Medulla oblongata (tissue), 1 donor: ENCODE measurements around the gene SLC27A1.
"Not testable (repeated sequence)": the region's sequence is repeated elsewhere in the genome, so short reads cannot be mapped to it uniquely, and the experiment has no call there.

Experiments used
- DNase-seq: peaks from one replicate; pipeline ENCODE4 v3.0.0-alpha.2; 2015; ENCODE audit errors: extremely low spot score

SLC27A1 gene

DNA sequence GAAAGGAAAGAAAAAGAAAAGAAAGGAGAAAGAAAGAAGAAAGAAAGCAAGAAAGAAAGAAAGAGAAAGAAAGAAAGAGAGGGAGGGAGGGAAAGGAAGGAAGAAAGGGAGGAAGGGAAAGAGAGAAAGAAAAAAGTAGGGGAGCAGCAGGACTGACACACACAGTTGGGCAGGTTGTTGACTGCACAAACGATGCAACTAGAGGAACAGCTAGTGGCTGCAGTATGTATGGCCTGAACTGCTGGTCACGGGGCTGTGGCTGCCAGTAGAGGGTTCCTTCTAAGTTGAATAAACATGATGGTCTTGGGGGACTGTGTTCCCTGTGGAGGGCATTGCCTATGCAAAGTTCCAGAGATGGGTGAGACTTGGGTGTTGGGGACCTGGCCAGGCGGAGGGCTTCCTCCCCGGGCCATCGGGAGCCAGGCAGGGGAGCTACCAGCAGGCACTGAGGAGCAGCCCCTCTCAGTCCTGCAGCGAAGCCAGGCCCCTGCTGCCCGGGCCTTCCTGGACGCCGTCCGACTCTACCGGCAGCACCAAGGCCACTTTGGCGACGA, 68.4 kb downstream of the SLC27A1 start:
- no peak for DNase-seq

DNA sequence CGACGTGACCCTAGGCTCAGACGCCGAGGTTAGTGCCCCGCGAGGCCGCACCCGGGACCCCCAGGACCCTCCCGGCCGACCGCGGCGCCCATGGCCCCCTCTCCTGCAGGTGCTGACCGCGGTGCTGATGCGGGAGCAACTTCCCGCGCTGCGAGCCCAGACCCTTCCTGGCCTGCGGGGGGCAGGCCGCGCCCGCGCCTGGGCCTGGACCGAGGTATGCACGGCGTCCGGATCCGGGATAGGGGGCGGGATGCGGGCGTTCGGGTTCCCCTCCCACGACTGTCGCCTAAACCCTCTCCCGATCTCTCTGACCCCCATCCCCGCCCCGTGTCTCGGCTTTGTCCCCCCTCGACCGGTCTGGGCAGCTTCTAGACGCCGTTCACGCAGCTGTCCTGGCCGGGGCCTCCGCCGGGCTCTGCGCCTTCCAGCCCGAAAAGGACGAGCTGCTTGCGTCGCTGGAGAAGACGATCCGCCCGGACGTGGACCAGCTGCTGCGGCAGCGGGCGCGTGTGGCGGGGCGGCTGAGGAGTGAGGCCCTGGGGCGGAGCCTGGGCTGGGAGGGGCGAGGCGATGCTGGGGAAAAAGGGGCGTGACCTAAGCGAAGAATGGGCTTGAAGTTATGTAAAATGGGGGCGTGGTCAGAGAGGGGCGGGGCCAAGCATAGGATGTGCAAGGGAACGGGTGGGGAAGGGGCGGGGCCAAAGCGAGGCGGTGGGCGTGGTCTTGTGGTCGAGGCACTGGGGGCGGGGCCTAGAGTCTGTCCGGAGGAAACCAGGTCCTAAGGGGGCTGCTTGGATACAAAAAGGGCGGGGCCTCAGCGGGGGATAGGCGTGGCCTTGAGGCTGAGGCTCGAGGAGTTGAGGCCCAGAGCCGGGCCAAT, 69.2 kb downstream of the SLC27A1 start:
- peak; percentile 86 for DNase-seq

DNA sequence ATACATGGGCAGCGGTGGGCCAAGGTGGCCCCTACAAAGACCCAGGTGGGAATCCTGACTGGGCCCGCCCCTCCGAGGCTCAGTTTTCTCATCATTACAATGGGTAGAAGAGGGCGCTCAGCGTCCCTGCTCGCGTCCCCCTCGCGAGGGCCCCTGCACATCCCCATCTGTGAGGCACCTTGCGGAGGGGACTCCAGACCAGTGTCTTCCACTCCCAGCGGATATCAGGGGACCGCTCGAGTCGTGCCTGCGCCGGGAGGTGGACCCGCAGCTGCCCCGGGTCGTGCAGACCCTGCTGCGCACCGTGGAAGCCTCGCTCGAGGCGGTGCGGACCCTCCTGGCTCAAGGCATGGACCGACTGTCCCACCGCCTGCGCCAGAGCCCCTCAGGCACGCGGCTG, 69.8 kb downstream of the SLC27A1 start:
- DNase-seq: no peak

DNA sequence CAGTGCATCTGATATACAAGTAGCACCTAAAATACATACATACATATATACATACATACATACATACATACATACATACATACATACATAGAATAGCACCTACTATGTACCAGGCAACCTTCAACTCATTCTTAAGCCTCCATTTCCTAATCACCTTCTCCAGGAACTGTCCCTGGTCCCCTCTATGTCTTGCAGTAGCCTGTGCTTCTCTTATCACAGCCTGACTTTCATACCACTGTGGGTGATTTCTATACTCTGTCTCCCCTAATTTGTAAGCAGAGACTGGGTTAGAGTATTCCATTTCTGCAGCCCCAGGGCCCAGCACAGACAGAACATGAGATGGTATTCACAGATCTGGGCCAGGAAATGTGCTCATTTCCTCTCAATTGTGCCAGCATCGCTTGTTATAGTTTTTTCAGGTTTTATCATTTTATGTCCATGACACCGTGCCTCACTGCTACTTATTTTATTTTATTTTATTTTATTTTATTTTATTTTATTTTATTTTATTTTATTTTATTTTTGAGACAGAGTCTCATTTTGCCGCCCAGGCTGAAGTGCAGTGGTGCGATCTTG, 70.9 kb downstream of the SLC27A1 start:
- no peak for DNase-seq

DNA sequence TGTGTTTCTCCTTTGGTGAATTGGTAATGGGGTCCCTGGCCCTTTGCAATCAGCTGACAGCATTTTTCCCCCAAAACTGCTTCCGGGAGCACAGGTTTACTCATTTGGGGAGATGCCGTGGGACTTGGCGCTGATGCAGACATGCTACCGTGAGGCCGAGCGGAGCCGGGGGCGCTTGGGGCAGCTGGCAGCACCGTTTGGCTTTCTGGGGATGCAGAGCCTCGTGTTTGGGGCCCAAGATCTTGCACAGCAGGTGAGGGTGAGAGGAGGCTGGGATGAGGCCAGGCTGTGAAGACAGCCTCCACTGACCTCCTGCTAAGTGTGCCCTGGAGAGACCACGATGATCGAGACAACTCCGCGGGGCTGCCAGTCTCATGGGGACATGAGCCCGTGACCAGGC, 71.7 kb downstream of the SLC27A1 start:
- DNase-seq: no peak

DNA sequence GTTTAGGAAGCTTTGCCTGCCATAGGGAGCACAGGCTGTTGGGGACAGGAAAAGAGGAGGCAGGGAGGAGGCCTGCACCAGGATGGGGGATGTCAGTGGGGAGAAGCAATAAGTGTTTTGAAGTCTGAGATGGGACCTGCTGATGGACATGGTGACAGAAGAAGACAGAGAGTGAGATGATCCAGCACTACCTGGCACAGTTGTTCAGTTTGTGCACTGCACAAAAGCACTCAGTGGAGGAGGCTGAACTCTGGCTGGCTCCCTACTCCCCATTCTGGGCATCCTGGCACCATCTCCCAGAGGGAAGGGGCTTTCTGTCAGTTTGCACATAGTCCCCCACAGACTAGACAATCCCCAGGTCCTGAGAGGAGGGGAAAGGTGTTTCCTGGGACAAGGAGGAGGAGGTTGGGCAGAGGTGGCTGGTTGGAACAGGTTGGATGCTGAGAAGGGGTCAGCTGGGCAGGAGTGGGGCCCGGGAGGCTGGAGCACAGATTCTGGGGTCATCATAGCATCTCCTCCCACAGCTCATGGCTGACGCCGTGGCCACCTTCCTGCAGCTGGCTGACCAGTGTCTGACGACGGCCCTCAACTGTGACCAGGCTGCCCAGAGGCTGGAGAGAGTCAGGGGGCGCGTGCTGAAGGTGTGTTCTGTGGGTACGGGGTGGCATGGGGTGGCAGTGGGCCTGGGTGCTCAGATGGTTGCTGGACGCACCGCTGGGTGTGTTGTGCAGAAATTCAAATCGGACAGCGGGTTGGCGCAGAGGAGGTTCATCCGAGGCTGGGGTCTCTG, 72.7 kb downstream of the SLC27A1 start:
- no peak for DNase-seq

DNA sequence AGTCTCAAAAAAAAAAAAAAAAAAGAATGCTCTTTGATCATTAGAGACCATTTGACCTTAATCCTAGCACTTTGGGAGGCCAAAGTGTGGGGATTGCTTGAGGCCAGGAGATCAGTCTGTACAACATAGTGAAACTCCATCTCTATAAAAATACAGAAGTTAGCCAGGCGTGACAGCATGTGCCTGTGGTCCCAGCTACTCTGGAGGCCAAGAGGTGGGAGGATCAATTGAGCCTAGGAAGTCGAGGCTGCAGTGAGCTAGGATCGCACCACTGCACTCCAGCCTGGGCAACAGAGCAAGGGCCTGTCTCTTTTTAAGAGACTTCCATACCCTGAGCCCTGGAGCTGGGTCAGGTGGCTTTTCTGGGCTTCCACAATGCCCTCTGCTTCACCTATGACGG, 73.7 kb downstream of the SLC27A1 start:
- no peak for DNase-seq

DNA sequence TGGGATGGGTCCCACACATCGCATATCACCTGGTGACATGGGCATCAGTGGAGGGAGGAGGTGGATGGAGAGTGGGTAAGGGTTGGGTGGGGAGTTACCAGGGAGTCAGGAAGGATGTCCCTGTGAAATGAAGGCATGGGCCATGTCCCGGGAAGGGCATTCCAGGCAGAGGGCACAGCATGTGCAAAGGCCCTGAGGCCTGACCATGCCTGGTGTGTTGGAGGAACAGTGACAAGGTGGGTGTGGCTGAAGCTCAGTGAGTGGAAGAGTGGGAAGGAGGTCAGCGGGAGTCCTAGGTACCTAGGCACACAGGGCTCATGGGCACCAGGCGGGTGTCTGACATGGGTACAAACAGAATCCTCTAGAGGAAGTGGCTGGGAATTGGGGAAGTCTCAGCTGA, 74.1 kb downstream of the SLC27A1 start:
- DNase-seq: no peak

DNA sequence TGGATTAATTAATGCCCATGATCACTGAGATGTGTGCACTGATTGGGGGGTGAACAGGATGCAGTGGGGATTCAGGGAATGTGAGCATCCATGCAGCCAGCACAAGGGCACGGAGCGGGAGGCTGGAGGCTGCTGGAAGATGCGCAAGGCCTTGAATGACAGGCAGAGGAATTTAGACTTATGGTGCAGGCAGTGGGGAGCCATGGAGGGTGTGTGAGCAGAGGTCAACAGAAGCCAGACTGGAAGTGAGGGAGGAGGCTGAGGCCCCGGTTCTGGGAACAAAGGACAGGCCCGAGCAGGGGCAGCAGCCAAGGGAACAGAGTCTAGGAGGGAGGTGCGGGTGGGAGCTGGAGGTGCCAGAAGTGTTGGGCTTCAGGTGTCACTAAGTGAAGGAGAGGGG, 77.8 kb downstream of the SLC27A1 start:
- no peak for DNase-seq

DNA sequence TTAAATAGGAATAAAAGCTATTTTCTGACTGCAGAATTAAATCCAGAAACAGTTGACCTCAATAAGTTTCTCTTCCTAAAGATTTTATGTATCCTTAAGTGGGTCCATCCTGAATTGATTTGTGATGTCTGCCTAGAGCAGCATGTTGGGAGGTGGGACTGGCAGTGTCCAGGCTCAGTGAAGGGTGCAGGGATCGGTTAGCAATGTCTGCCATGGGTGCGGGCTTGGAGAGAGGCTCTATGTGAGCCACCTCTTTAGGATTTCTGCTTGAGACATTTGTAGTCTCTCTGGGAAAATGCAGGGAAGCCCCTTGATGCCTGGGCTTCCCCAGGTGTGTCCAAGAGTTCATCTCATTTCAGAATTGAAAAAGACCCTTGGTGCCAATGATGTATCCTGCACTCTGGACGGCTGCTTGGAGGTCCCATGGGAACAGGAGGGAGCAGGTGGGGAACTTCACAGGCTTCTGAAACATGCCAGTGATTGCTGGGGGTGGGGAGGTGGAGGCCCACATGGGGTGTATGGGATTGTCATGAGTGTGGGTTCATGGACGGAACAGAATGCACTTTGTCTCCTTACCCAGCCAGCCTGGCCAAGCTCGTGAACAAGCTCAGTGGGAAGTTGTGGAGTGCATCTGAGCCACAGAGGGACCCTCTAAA, 78.9 kb downstream of the SLC27A1 start:
- DNase-seq: no peak

DNA sequence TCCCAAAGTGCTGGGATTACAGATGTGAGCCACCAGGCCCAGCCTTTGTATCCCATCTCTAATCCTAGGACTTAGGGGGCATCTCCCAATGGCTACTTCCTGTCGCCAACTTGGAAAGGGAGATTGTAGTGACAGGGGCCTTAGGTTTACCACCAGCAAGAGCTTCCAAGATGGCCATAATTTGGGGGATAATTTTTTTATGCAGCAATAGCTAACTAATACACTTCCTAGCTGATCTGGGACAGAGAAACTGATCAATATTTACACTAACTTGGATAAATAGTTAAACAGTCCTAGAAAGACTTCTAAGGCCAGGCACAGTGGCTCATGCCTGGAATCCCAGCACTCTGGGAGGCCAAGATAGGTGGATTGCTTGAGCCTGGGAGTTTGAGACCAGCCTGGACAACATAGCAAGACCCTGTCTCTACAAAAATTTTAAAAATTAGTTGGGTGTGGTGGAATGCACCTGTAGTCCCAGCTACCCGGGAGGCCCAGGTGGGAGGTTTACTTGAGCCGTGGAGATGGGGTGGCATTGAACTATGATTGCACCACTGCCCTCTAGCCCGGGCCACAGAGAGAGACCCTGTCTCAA, 79.8 kb downstream of the SLC27A1 start:
- DNase-seq: no peak

DNA sequence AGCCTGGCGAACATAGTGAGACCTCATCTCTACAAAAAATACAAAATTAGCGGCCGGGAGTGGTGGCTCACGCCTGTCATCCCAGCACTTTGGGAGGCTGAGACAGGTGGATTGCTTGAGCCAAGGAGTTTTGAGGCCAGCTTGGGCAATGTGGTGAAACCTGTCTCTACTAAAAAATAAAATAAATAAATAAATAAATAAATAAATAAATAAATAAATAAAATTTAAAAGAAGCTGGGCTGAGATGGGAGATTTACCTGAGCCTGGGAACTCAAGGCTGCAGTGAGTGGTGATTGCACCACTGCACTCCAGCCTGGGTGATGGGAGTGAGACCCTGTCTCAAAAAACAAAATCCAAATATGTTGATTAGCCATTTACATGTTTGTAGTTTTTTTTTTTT, 82.4 kb downstream of the SLC27A1 start:
- not testable (repeated sequence) for DNase-seq

DNA sequence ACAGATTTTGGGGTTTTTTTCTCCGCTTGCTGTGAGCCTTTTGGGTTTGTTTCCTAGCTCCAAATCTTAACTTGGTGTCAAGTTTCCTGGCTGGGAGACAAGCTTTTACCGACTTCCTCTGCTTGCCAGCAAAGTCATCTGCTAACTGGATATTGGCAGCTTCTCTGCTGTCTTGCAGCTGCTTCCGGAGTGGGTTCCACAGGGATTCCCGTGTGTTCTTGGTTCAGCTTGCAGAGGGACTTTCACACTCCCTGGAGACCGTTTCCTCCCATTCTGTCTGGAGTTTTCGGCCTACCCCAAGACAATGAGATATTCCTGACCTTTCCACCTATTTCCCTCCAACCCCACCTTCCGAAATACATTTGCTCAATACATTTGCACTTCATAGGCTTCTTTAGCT, 82.9 kb downstream of the SLC27A1 start:
- peak; percentile 77 for DNase-seq

DNA sequence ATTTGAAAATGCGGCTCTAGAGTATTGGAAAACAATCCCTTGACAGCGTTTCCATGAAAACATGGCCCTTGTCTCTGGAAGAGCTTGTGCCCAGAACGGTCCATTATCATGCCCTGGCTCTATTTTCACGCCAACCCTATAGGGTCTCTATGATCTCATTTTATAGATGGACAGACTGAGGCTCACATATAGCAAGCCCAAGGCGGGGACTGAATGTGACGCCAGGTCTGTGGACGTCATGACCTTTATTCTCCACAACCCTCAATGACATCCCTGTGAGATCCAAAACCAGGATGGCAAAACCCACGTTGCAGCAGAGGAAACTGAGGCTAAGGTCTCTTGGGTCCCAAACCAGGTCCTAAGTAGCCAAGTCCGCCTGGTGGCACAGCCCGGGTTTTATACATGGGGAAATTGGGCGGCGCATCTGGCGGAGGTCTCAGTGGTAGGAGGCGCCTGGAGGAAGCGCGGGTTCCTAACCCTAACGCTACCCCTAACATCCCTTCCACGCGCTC, 84.7 kb downstream of the SLC27A1 start:
- DNase-seq: no peak

DNA sequence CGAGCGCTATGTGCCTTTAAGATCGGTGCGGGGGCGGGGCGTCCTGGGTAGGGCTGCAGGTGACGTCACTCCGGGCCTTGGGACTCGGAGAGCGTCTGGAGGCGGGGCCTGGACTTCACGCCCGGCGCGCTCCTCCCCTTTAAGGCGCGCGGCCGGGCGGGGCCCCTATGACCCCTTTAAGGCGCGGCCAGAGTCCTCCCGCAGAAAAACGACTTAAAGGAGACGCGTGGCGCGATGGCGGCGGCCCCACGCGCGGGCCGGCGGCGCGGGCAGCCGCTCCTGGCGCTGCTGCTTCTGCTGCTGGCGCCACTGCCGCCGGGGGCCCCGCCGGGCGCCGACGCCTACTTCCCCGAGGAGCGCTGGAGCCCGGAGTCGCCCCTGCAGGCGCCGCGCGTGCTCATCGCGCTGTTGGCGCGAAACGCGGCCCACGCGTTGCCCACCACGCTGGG, 85.2 kb downstream of the SLC27A1 start, which contains the start of gene COLGALT1:
TSS of gene COLGALT1 (plus strand) at position 170 of the 449 bp plus-strand sequence. CDS start at position 235, 65 bp downstream.
- DNase-seq: peak; percentile 99
